Thyroid gland (tissue), 4 donors: ENCODE results near the gene CARD14.

Source experiments
- CTCF ChIP-seq, 6 experiments: fragments of 200-600 bp in 3 of 6; fragments of 450-650 bp in 3 of 6; sonication (generic) in 3 of 6; IDR thresholded peaks; one replicate each; pipeline ENCODE4 v1.5.1; 2016 to 2019; ENCODE audit warnings: antibody characterized with exemption in 6 of 6, mild to moderate bottlenecking in 2 of 6, inconsistent platforms in 1 of 6, moderate library complexity in 1 of 6
- POLR2A ChIP-seq, 2 donors: fragments of 450-650 bp; IDR thresholded peaks; one replicate each; pipeline ENCODE4 v1.6.1; 2017; ENCODE audit warnings: antibody characterized with exemption in 2 of 2, mild to moderate bottlenecking in 2 of 2, moderate library complexity in 1 of 2

DNA sequence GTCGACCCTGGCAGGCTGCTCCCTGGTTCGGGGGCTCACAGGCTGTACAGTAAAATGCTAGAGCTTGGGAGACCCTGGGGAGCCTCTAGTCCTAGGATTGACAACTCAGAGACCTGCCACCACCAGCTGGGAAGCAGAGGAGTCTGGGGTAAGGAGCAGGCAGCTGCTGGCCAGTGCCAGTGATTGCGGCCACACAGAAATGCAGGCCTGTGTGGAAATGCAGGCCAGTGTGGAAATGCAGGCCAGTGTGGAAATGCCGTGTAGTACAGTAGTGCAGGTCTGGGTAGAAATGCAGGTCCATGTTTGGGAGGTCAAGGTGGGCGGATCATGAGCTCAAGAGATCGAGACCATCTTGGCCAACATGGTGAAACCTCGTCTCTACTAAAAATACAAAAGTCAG lies 26.8 kb downstream of the CARD14 start:
- TF ChIP-seq POLR2A (IDR thresholded peaks at IDR 0.05) = no peak
- no peak for TF ChIP-seq CTCF (IDR thresholded peaks at IDR 0.05)
